HT-29 (cell line): ENCODE results near the gene SYNGR1. TPM values are rescaled to one million over a fixed set of nuclear protein-coding genes. Genes with fewer than 3 reads are reported as not detected.

Source experiments
- DNase-seq: peaks from one replicate; pipeline ENCODE4 v3.0.0-alpha.2; 2015; ENCODE audit warnings: low spot score
- total RNA-seq: library from RNA; depleted of rRNA; stranded (reverse); fragments of >200 nt; shearing (Covaris generic); gene quantifications from 2 replicates; pipeline ENCODE4 v1.2.3, GENCODE V29; 2014

The SYNGR1 gene
- total RNA-seq, 1 experiment from 2014 or later = not detected

GRCh38 chr22:39368461-39368911, 18.7 kb downstream of the SYNGR1 start:
- no peak for DNase-seq

- DNase-seq = no peak
Observed at GRCh38 chr22:39369186-39369585, 19.4 kb downstream of the SYNGR1 start.

- DNase-seq = no peak
Observed at GRCh38 chr22:39369586-39369985, 19.8 kb downstream of the SYNGR1 start.

GRCh38 chr22:39371732-39372131, 21.9 kb downstream of the SYNGR1 start:
- DNase-seq = no peak

- DNase-seq = no peak
Observed at GRCh38 chr22:39374191-39374590, 24.4 kb downstream of the SYNGR1 start.

GRCh38 chr22:39374801-39375200, 25.0 kb downstream of the SYNGR1 start:
- no peak for DNase-seq

- no peak for DNase-seq
Observed at GRCh38 chr22:39375646-39376045, 25.9 kb downstream of the SYNGR1 start.

- DNase-seq = no peak
Observed at GRCh38 chr22:39379756-39380730, 30.3 kb downstream of the SYNGR1 start.

- no peak for DNase-seq
Observed at GRCh38 chr22:39381009-39381755, 31.4 kb downstream of the SYNGR1 start.

- DNase-seq = no peak
Observed at GRCh38 chr22:39381930-39382329, 32.1 kb downstream of the SYNGR1 start.

GRCh38 chr22:39382410-39382809, 32.6 kb downstream of the SYNGR1 start:
- DNase-seq = no peak

GRCh38 chr22:39383841-39384625, 34.2 kb downstream of the SYNGR1 start:
- DNase-seq = no peak

GRCh38 chr22:39384750-39385480, 35.1 kb downstream of the SYNGR1 start:
- DNase-seq = peak; percentile 32

GRCh38 chr22:39388261-39389011, 38.6 kb downstream of the SYNGR1 start:
- DNase-seq = no peak

GRCh38 chr22:39389420-39389819, 39.6 kb downstream of the SYNGR1 start:
- no peak for DNase-seq

- no peak for DNase-seq
Observed at GRCh38 chr22:39392341-39392948, 42.7 kb downstream of the SYNGR1 start.

- DNase-seq = no peak
Observed at GRCh38 chr22:39395936-39396796, 46.4 kb downstream of the SYNGR1 start.

- DNase-seq = no peak
Observed at GRCh38 chr22:39396797-39397195, 47.0 kb downstream of the SYNGR1 start.

GRCh38 chr22:39401301-39401631, 51.5 kb downstream of the SYNGR1 start:
- no peak for DNase-seq
